DMS 273 (cell line): ENCODE data around the gene PPARA.
"Not testable (repeated sequence)": the region's sequence is repeated elsewhere in the genome, so short reads cannot be mapped to it uniquely, and the experiment has no call there.

Experiments used
- DNase-seq: peaks from one replicate; lab custom pipeline; 2025; ENCODE audit not compliant: unreplicated experiment; lab: John Stamatoyannopoulos, UW

PPARA gene

DNA sequence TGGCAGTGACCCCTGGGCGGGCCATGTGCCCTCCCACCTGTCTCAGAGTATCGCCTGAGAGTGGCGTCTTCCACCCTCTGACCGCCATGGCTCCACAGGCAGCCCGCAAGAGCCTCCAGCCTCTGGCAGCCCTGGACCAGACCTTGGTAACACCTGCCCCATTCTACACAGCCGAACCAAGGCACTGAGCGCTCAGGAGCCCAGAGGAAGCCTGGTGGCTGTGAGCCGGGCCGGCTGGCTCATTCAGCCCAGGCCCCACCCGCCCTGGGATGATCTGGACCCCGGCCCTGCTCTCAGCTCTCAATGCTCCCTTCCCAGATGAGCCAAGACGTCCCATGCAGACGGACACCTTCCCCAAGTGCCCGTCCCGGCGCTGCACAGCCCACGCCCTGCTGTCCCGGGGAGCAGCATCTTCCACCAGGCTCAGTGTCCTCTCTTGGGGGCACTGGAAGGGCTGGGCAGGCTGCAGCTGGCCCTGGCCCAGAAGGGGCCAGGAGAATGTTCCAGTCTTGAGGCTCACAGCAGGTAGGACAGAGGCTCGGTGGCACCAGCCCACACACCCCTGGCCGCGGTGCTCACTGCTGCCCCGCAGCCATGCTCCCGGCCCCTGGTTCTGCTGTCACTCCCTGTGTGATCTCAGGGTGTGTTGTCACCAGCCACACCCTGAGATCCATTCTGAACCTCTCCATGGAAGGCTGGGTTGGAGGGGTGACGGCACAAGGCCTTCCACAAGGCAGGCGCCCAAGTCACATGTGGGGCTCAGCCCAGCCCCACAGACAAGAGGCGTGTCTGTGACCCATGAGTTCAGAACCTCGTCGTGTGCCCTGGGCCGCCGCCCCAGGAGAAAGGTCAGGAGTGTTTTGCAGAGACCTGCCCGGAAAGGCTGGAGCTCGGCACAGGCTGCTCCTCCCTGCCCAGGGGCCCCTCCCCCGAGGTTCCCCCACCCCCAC is 24.2 kb upstream of the PPARA start:
- no peak for DNase-seq

DNA sequence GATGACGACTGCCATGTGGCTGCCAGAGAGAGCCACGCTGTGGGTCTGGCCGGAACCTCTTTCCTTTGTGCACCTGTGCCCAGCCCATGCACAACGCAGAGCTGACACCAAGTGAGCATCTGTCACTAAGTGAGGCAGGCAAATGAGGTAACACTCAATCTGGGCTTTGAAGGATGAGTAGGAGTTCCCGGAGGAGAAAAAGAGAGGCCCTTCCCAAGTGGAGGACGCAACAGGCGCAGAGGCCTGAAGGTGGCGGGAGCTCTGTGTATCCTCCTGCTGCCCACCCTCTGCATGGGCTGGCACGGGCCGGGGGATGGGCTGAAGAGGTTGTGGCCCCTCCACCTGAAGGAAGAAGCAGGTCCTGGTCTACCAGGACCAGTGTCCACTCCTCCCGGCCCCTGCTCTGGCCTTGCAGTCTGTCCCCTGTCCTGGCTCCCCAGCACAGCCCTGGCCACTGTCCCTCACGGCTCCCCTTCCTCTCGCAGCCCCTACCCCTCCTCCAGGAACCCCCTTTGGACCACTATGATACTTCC is 23.4 kb upstream of the PPARA start:
- no peak for DNase-seq

DNA sequence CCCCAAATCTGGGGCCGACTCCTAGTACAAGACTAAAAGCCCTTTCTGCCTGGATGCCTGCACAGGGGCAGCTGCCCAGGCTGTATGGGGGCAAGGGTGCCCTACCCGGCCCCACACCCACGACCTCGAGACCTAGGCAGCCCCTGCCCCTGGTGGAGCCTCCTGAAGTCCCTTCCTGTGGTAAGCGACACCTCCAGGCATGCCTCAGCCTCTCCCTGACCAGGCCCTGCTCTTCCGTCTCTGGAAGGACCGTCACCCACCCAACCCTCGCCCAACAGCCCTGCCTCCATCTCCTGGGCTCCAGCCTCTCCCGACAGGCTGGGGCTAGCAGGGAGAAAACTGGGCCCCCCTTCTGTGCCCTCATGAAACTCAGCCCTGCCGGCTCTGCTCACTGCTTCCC is 22.8 kb upstream of the PPARA start:
- DNase-seq = no peak

DNA sequence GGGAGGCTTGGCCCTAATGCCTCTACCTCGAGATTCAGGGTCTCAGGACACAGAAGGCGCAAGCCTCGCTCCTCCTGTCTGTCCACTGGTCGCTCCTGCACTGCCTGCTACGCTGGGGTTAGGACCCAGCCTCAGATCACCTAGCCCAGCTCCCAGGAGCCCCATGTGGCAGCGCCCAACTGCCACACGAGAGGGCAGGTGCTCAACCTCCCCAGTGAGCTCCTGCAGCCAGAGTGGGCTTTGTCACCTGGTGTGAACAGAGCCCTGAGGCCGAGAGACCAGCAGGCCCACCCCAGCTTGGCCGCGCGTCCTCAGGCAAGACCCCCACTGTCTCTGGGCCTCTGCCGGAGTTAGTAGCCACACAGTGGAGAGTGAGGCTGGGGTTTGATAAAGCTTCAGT is 21.7 kb upstream of the PPARA start:
- DNase-seq = no peak

DNA sequence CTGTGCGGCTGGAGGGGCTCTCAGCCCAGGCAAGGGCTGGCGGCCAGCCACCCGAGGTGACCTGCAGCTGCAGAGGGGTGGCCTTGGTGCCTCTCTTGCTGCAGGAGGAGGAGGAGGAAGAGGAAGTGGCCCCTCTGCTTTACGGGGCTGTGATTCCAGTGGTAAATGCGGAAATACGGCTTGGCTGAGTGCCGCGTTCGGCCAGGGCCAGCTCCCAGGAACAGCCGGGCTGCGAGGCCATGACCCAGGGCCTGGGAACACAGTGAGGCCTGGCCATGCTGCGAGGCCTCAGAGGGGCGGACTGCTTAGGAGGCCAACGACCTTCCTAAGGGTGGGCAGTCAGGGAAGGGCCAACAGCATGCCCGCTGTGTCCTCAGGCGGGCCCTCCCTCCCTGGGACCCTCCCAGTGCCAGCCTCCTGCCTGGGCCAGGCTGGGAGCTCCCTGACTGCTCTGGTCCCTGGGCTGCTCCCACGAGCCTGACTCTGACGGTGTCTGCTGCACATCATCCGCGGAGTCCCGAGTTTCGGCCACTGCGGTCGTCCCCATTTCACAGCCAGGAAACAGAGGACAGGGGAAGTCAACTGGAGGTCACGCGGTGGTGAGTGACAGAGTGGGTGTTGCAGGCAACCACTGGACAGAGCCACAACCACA is 20.8 kb upstream of the PPARA start:
- no peak for DNase-seq

DNA sequence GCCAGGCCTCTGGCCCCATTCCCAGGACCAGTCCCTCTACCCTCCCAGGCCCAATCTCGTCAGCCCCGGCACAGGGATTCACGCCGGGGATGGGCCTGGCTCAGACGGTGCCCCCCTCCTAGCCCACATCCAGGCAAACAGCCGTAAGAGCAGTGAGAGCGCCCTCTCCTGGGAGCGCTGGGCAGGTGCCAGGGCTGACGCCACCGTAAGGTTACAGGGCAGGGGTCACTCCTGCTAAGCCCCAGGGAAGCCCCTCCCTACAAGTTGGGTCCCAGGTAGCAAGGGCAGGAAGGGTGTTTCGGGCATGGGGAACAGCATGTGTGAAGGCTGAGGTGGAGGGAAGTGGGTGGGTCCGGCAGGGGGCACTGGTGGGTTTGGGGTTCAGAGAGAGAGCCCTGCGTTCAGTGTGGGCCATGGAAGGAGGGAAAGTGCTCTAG is 19.2 kb upstream of the PPARA start:
- peak; percentile 47 for DNase-seq

DNA sequence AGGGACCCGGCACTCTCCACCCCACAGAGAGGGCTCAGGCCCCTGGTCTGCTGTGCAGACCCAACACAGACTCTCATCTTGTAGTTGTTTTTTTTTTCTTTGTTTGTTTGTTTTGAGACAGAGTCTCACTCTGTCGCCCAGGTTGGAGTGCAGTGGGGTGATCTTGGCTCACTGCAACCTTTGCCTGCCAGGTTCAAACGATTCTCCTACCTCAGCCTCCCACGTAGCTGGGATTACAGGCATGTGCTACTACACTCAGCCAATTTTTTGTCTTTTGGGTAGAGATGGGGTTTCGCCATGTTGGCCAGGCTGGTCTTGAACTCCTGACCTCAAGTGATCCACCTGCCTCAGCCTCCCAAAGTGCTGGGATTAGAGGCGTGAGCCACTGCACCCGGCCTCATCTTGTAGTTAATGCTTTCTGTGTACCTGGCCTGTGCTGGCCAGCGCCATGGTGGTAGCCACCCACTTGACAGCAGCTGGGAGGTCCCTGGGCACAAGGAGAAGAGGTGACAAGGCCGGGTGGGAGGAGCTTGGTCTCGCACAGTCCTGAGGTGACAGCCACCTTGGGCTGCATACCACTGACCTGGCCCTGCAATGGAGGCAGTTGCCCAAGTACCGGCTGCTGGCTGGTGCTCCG is 18.0 kb upstream of the PPARA start:
- DNase-seq = not testable (repeated sequence)

DNA sequence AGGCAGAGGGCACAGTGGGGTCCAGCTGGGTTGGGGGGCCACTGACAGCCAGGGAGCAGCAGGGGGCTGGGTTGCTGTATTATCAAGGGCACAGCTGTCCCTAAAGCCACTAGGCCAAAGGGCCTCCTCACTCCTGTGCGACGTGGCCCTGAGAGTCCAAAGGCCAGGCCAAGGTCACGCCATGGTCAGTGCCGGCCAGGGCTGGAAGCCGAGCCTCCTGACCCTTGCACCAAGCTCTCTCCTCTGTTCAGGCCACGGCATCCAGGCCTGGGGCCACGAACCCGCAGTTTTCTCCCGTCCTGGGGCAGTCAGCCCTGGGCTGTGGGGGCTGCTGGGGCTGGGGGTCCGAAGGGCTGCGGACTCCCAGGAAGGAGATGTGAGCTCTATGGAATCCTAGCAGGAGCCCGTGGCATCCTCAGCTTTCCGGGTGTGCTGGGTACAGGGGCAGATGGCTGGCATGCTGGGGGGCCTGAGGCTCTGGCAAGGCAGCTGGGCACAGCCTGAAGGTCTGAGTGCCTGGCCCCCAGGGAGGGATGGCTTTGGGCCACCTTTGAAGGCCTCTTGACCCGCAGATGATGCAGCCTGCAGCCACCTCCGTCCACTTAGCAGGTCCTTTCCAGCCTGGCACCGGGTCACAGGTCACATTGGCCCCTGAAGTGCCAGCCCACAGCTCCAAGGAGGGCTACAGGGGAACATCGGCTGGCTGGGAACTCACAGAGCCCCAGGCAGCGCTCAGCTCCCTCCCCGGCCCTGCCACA is 17.3 kb upstream of the PPARA start:
- DNase-seq = no peak

DNA sequence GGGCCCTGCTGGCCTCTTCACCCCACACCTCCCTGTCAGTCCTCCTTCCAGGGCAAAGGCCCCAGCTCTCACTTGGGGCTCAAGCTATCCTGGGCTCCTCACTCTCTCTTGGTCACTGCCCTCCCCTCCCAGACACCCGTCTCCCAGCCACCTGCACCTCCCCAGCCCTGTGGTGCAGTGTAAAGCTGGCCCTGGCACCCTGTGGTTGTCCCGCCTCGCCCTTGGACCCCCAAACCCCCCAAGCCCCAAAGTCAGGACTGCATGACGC is 16.8 kb upstream of the PPARA start:
- DNase-seq = no peak

DNA sequence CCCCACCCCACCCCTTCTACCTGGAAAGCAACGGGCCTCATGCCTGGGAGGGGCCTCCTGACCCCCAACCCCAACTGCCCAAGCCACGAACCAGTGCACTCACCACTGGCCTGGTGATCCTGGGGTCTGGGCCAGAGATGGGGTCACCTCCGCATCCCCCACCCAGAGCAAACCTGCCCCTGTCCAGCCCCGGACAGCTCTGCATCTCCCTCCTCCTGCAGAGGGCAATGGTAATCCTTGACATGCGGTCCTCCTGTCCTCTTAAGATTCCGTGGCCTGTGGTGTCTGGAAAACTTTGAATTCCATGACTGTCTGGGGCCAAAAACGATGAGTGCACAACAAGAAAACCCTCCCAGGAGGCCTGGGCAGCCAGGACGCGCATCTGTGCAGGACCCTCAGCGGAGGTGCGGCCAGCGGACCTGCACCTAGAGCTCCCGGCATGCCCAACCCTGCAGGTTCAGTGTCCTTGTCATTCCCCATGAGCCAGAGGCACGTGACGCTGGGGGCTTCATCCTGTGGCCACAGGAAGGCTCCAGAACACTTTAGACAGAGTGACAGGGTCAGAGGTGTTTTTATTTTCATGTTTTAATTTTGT is 16.1 kb upstream of the PPARA start:
- no peak for DNase-seq

DNA sequence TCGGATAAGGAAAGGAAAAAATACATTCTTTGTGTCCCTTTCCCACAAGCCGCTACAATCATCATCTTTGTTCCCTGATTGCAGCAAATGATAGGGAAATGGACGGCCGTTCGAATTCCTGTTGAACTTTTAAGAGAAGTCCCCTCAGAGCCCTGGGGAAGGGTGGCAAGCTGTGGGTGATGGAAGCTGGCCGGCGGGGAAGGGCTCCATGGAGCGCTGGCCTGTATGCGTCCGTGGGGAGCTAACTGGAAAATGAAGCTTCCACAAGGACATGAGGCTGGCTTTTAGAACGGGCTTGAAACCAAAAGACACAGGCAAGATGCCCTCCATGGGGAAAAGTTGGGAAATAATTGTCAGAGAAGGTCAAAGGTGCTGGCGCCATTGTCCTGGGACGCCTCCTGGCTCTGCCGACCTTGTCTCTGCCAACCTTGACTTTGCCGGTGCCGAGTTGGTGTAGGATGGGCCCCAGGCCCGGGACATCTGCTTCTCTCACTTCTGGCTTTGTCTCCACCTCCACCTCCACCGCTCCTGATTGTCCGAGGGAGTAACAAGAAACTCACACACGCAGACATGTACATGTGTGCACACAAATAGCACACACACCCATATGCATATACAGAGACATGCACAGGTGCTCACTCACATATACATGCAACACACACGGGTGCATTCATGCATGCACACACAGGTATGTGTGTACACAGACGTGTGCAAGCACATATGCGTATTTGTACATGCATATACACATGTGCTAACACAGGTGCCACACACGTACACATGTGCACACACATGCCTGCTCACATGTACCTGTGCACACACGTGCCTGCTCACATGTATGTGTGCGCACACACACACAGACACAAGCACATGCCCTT is 14.5 kb upstream of the PPARA start:
- DNase-seq = no peak

DNA sequence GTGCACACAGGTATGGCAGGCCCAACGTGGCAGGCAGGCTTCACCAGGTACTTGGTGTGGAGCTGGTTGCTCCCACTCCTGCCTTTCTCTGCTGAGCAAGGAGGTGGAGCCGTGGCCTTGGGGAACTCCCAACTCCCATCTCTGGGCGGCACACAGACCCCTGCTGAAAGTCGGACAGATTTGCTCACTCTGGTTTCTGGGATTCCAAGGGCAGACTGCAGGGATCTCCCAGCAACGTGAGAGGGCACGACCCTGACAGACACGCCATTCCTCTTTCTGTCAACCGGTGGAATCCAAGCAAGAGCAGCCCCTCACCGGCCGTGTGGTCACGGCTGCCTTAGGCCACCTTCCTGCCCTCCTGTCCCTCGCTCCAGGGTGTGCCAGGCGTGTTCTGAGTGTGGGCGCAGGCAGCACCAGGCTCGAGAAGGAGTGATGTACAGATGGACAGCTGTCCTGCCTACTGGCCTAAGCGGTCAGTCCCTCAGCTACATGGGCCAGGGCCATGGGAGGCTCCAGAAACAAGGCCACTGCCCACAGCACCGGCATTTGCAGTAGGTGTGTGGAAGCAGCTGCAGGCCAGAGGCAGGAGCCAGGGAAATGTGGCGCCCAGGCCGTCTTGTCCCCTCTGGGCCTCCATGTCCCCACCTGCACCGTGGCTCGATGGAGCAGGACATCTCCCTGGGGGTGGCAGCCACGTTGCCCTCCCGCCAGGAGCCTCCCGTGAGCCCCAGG is 13.7 kb upstream of the PPARA start:
- DNase-seq = no peak

DNA sequence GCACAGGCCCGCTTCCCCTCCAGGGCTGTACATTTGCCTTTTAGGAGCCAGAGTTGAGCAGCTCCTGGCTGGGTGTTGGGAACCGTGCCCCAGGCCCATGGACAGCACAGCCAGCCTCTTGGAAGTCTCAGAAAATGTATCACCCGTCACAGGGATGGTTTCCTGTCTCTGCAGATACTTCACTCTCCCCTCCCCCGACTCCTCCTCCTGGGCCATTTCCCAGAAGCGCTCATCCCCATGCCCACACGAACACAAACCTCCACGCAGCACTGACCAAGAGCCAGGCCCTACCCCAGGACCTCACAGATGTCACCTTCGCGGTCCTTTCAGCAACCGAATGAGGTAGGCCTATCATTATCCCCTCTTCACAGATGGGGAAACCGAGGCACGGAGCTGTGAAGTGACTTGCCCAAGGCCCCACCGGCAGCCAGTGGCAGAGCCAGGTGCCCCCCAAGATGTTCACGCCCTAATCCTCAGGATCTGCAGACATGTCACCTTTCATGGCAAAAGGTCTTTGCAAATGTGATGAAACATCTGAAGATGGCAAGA is 13.0 kb upstream of the PPARA start:
- no peak for DNase-seq

DNA sequence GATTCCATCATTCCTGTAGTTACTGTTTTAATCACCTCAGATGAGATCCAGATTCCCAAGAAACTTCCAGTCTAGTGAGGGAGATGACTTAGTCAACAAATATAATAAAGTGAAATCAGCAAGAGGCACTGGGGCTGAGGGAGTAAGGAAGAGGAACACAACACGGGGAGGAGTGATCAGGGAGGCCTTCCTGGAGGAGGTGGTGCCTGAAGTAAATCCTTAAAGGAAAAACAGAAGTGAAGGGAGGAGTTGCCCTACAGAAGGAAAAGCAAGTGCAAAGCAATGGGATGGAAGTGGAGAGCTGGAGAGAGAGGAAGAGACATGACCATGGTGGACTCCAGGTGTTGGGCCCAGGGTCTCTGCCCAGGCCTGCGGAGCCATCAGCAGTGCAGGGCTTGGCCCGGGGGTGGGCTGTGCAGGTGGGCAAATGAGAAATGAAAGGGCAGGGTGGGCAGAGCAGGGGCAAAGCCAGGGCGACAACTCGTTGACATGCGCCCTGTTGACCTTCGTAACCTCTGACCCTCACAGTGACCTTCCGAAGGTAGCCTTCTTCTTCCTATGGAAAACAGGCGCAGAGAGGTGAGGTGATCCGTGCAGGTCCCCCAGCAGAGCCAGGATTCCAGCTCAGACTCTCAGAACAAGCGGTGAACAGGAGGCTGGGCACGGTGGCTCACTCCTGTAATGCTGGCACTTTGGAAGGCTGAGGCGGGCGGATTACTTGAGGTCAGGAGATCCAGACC is 12.1 kb upstream of the PPARA start:
- no peak for DNase-seq

DNA sequence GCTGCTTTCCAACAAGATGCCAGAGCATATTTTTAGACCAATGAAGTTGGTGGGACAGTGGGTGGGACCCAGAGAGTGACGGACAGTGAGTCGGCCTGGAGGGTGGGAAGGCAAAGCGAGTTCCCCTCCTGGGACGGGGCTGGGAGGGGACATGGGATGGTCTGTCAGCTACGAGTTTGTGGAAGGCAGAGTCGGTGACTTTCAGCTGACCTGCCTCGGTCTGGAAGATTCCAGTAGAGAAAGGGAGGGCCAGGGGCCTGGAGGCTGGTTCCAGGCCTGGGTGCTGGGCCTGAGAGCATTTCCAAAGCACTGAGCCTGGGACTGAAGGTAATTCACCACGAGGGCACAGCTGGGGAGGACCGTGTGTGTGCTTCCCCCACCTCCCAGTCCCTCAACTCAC is 10.9 kb upstream of the PPARA start:
- DNase-seq = not testable (repeated sequence)

DNA sequence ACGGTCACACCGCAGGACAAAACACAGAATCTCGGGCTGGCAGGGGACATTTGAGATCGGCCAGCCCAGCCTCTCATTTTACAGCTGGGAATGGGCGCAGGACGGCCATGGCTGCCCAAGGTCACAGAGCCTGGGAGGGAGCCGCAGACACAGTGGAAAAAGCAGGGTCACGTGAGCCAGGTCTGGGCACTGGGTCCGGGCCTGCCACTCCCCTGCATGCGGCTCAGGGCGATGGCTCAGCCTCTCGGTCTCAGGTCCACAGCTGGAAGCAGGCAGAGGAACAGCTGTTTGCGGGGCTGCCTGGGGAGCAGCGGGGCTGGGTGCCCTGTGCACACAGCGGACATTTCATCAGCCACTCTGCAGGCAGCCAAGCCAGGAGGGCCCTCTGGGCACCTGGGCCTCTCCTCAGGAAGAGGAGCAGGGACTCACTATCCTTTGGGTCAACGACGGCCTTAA is 10.4 kb upstream of the PPARA start:
- DNase-seq = no peak

DNA sequence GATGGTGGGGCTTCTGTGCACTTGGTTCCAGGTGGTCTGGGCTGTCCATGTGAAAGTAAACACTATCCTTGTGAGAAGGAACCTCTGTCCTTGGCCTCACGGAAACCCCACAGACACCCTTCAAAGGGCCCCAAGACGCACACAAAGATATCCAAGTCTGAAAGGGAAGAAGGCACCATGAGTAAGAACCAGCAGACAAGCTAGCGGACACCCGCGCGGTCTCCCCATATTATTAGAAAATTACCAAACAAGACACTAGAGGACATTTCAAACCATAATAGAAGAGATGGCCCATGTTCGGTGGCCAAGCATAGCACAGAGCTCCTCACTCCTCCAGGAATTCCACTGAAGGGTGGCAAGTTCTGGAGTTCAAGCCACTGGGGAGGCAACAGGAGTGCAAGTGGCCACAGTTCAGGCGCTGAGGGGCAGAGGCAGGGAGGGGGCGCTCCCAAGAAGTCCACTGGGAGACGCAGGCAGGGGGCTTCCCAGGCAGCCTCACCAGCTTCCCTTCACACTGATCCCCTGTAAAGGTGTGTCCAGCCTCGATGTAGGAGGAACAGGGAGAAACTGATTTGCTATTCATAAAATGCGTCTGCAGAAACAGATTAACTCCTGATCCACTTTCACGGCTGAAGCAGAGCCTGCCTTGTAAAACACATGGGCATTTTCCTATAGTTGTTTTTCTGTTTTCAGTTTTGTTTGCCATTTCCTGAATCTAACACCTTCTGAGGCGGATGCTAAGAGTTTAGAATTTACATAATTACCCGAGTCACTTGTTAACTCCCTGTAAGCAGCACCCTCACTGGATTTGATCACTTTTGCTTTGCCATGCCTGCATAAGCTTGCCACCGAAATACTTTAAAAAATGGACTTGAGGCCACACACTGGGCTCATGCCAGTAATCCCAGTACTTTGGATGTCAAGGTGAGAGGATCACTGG is 9.1 kb upstream of the PPARA start:
- no peak for DNase-seq
